Colon (tissue), 2 donors: ENCODE measurements around the gene LIMD2.

ENCODE experiments used
- FAIRE-seq: peaks from 2 replicates; lab custom pipeline; 2012; peaks lifted over from hg19 to GRCh38; lab: Jason Lieb, UNC
- donor health status: control.
- donor health status: control.

LIMD2 gene

DNA sequence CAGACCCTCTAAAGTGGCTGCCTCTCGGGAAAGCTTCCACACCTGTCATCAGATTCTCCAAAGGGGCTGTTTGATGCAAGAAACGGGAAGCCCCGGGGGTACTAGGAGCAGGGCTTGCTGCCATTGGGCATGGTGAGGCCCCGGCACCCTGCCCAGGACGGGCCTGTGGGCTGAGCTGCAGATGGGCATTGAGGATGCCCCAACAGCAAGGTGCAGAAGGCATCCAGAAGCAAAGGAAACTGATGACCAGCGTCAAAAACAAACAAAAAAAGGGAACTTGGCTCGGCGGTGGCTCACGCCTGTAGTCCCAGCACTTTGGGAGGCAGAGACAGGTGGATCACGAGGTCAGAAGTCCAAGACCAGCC, 1.5 kb upstream of the LIMD2 start:
- FAIRE-seq, result no peak

- FAIRE-seq, result no peak
These were observed 867 bp upstream of the LIMD2 start for GRCh38 chr17:63700528-63701455.

DNA sequence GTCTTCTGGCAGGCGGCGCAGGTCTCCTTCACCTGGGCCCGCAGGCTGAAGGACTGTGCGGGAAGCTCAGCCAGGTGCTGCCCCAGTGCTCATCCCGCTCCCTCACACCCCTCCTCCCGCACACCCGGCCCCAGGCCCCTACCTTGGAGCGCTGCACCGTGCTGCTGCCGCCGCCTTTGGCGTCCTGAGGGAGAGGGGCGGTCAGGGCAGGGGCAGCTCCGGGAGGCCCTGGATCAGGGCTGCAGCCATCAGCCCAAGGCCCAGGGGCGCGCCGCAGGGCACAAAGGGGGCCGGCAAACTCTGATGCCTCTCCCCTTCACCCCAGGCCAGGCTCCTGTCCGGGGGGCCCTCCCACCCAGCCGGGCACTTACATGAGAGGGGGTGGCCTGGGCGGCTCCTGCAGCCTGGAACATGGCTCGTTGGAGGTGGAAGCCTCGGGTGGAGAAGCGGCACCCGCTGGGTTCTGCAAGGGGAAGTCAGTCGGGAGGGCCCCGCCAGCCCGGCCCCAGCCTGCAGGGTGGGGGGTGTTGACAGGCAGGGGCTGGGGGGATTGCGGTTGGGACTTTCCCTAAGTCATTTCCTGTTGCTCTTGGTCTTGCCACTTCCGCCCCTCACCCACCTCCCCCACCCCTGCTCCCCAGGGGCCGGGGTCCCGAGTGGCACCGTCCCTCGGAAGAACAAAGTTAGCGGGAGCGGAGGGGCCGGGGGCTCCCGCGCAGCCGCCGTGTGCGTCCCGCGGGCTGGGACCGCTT, 863 bp downstream of the LIMD2 start:
- no peak for FAIRE-seq

GRCh38 chr17:63698381-63698885, 1.5 kb downstream of the LIMD2 start:
- no peak for FAIRE-seq

DNA sequence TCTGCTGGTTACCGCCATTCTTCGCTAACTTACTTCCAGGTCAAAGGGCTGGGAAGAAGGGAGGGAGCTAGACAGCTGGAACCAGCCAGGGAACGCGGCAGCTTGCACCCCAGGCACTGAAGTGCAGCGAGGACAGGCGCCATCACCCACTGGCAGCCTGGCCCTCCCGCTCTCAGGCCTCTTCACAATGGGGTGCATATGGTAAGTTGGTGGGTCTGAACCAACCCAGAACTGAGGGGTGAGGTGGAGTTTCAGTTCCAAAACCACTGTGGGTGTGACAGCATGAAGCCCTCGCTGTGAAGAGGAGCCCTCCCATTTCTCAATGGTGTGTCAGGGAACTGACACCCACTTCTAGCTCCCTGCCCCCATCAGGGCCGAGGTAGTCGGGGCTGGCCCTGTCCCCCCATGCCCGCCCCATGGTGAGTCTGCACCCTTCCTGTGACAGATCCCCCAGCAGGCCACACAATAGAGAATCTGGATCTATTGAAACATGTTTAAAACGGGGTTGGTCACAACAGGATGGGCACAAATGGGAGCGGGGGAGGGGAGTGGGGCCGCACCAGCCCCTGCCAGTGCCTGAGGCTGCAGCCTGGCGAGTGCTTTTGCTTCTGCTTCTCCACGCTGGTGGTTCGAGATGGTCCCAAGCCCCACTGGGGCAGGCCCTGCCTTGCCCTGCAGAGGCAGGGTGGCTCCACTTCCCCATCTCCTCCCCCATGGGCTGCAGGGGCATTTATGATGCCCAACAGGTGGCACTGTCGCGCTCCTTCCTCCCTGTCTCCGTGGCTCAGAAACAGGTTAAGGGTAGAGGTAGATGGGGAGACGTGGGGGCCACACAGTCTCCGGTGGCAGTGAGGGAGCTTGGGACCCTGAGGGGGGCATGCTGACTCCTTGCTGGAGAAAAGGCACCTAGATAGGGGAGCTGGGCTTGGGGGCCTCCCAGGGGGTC, 2.3 kb downstream of the LIMD2 start:
- no peak for FAIRE-seq

- FAIRE-seq, result no peak
These were observed 3.5 kb downstream of the LIMD2 start for GRCh38 chr17:63696381-63696961.

DNA sequence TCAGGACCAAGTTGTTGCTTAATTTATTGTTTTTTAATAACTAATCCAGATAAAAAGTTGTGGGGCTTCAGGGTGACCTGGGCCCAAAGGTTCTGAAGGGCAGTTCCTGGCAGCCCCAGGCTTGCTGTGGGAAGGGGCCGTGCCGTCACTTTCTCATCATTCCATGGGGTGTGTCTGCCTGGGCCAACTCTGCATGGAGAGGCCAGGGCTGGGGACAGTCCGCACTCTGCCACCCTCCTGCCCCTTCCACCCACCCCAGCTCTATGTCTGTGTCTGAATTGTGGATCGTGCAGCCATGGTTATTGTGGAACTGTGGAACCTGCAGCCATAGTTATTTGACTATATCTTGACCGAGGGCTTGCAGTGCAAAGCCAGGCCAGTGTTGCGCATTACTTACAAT, 4.0 kb downstream of the LIMD2 start:
- no peak for FAIRE-seq

GRCh38 chr17:63694950-63695773, 4.8 kb downstream of the LIMD2 start:
- no peak for FAIRE-seq

DNA sequence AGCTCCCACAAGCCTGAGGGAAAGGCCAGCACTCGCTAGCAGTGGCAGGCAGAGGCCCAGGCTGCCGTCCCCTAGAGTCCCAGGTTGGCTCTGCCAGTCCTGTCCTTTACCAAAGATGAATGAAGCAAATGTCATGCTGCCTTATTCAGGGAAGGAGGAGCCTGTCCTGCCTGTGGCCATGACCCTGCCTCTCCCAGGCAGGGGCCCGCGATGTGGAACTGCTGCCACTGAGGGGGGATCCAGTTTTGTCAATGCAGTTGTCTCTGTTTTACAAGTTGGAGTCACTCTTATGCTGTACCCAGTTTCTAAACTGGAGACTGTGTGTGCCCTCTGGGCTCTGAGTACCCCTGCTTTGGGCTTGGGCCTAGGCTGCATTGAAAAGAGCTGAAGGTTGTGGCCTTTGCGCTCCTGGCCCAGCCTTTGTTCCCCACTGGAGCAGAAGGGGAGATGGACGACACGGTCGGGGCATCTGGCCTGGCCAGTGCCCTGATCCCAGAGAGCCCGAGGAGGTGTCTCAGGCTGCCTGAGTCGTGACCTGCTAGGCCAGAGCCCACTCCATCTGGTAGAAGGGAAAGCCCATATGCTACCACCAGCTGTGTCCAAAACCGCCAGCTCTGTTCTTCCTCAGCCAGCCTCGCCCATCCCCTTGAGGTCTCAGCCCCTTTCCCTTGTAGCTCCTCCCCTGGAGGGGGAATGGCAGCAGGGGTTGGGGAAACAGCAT, 5.5 kb downstream of the LIMD2 start:
- FAIRE-seq, result no peak

DNA sequence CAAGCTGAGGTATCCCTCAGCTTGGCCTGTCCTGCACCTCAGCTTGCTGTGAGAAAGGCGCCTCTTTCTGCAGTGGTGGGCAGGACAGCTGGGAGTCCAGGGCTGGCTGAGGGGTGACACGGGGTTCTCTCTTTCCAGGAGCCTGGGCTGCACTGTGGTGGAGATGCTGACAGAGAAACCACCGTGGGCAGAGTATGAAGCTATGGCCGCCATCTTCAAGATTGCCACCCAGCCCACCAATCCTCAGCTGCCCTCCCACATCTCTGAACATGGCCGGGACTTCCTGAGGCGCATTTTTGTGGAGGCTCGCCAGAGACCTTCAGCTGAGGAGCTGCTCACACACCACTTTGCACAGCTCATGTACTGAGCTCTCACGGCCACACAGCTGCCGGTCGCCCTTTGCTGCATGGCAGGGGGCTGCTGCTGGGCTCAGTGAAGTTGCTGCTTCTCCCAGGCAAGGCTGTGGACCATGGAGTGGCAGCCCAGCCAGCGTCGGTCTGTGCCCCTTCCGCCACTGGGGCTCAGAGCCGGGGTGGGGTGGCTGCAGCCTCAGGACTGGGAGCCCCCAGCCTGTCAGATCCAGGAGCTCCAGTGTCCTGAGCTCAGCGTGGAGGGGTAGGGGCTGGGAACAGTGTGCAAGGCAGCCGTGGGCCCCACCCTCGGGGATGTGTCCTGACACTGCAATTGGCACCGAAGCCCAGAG, 6.4 kb downstream of the LIMD2 start:
- no peak for FAIRE-seq

- no peak for FAIRE-seq
These were observed 7.6 kb downstream of the LIMD2 start for GRCh38 chr17:63692195-63692816.

DNA sequence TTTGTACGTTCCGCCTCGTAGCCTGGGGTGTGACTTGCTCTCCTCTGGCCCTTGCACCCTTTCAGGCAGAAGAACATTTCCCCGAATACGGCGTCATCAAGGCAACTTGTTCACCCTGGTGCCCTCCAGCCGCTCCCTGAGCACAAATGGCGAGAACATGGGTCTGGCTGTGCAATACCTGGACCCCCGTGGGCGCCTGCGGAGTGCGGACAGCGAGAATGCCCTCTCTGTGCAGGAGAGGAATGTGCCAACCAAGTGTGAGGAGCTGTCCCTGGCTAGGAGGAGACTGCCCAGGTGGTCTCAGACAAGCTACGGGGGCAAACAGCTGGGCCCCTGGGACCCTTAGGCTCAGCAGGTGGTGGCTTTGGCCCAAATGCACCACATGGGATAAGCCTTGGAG, 10.4 kb downstream of the LIMD2 start:
- no peak for FAIRE-seq

- no peak for FAIRE-seq
These were observed 11.4 kb downstream of the LIMD2 start for GRCh38 chr17:63688396-63689020.

DNA sequence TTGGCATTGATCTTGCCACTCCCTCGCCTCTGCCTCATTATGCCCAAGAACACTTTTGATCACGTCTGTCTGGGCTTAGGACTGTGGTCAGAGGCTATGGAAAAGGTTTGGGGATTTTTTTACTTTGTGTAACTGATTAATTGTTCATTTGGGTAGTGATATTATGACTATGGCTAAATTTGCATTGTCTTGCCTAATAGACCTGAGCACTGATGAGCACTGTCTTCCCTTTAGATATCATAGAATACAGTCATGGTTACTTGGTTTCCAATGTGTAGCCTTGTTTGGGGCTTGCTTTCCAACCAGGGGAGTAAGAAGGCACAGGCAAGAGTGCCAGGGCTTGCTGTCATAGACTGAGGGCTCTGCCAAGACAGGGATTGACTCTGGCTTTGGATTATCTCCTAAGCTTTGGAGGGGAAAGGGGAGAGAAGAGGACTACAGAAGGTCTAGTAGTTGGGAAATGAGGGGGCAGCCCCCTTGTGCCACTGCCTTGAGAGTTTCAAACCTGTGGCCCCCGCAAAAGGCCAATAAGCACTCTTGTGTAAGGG, 13.7 kb downstream of the LIMD2 start:
- FAIRE-seq, result no peak

DNA sequence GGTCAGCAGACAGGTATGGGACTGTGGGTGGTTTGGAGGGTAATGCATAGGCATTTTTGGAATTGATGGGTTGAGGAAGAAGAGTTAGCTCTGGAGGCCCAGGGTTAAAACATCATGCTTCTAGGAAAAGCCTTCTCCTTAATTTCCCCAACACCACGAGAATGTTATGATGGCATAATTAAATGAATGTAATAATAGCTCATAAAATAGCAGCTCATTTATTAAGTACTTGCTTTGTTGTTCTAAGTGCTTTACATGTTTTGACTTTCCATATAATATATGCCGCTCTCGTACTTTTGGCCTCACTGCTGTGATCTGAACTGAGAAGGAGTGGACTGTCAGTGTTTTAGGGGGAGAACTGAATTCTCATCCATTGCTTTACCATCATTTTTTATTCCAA, 14.3 kb downstream of the LIMD2 start:
- FAIRE-seq, result no peak

DNA sequence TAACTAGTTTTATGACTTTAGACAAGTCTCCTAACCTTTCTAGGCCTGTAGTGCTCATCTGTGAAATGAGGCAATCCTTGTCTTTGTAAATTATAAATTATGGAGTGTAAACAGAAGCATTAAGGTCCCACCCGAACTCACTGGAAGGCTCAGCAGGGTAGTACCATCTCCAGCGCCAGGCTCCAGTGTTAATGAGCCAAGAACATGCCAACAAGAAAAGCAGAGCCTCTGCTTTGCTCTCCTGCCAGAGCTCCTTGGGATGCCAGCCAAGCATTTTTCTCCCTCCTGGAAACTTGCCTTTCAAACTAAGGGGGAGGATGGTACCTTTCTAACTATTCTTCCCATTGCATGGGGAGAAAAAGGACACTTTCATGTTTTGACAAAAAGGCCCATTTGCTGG, 14.9 kb downstream of the LIMD2 start:
- FAIRE-seq, result no peak

DNA sequence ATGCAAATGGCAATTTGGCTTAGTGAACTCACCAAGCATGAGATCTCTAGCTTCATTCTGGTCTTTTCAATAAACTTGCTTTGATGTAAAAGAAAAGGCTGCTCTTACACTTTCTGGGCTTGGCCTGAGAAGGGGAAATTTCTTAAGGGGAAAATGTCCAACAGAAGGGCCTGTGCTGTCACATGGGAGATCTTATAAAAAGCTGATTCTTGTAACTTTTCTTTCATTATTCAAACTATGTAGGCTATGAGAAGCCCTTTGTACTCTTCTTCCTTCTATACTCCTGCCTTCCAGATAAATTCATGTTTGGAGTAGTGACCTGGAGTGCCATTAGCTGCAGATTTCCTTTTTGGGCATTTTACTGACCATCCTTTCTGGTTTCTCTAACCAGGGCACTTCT, 16.9 kb downstream of the LIMD2 start:
- FAIRE-seq, result no peak

DNA sequence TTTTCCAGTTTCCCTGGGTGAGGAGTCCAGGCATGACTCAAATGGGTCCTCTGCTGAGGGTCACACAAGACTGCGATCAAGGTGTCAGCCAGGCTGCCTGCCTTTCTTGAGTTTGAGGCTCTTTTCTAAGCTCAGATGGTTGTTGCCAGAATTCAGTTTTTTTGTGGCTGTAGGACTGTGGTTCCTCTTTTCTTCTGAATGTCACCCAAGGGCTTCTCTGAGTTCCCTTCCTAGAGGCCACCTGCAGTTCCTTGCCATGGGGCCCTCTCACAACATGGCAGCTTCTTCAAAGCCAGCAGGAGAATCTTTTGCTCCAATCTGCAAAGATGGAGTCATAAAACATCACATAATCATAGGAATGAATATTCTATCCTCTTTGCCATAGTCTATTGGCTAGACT, 17.5 kb downstream of the LIMD2 start:
- no peak for FAIRE-seq
